ENCODE data around the gene FBXW7.
A peak's percentile ranks its signal among the peaks of the same experiment; 100 is the strongest.
"Not testable (repeated sequence)": the region's sequence is repeated elsewhere in the genome, so short reads cannot be mapped to it uniquely, and the experiment has no call there.

The FBXW7 gene

GRCh38 chr4:152545088-152545487 is 9.2 kb upstream of the FBXW7 start:
- TF ChIP-seq CTCF (conservative IDR thresholded peaks at IDR 0.05), result no peak
- no peak for TF ChIP-seq ZFX (IDR thresholded peaks at IDR 0.05)
- H3K27ac ChIP-seq, result no peak overlapping the region

DNA sequence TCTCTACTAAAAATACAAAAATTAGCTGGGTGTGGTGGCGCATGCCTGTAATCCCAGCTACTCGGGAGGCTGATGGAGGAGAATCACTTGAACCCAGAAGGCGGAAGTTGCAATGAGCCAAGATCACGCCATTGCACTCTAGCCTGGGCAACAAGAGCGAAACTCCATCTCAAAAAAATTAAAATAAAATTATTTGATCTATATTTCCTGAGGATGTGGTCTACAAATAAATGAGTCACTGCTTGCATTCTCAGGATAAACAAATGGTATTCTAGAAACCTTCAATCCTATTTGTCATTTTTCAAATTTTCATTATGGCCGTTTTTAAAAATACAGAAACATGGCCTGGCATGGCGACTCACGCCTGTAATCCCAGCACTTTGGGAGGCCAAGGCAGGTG is 8.6 kb upstream of the FBXW7 start:
- not testable (repeated sequence) for H3K27ac ChIP-seq

DNA sequence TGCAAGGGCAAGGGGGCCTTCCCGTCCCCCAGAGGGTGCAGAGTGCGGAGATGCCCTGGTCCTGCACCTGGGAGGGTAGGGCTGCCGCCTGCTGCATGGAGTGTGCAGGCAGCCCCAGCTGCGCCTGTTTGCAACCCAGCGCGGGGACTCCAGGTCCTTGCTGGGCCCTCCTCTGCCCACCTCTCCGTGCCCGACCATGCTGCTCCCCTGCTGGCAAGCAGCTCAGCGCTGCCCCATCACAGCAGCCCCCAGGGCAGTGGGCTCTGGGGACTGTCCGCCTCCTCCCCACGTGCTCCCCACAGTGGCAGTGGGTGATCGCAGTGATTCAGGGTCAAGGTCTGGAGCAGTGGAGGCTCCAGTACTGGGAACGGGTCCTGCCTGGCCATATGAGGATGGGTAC is 5.0 kb upstream of the FBXW7 start:
- no peak for TF ChIP-seq CTCF (conservative IDR thresholded peaks at IDR 0.05)
- no peak for TF ChIP-seq ZFX (IDR thresholded peaks at IDR 0.05)
- H3K27ac ChIP-seq, result no peak overlapping the region

DNA sequence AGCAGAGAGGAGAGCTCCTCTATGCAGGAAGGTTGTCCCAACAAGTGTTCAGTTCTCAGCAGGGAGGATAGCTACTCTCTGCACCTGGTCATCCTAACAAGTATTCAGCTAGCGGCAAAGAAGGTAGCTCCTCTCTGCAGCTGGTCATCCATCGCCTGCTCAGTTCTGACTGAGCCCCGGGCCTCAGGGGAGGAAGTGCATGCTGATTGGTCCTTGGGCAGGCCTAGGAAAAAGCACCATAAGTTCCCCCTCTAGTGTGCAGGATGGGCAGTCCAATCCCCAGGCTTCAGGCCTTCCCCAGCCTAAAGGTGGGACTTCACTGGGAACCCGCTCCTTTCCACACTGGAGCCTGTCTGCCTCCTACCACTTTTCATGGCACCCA is 4.4 kb upstream of the FBXW7 start:
- no peak for TF ChIP-seq ZFX (IDR thresholded peaks at IDR 0.05)
- TF ChIP-seq CTCF (conservative IDR thresholded peaks at IDR 0.05), result no peak
- no peak overlapping the region for H3K27ac ChIP-seq

DNA sequence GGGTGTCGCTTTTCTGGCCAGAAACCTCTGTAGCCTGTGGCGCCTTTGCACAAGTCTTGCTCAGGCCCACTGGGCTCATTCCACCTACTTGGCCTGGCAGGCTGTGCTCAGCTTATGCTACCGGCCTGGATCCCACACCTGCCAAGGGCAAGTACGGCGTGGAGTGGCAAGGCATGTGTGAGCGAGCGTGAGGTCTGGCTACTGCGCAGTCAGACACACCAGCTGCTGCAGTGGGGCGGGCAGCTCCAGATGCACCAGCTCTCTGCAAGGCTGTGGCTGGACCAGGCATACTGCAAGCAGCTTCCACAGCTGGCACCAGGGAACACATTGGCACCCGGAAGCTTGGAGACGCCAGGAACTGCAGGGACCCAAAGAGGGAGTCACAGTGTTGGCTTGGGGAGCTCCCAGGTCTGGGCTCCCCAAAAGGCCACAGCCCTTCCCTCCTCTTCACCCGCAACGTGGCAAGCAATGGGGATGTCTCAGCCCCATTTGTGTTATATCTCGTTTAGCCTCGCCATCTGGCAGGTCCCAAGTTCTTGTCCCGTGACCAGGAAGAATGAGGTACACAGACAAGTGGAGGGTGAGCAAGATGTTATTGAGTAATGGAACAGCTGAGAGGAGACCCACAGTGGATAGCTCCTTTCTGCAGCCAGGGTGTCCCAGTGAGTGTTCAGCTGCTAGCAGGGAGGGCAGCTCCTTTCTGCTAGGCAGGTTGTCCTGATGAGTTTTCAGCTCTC is 3.8 kb upstream of the FBXW7 start:
- no peak overlapping the region for H3K27ac ChIP-seq
- no peak for TF ChIP-seq ZFX (IDR thresholded peaks at IDR 0.05)
- no peak for TF ChIP-seq CTCF (conservative IDR thresholded peaks at IDR 0.05)

GRCh38 chr4:152537881-152538280 is 2.0 kb upstream of the FBXW7 start:
- no peak for TF ChIP-seq CTCF (conservative IDR thresholded peaks at IDR 0.05)
- TF ChIP-seq ZFX (IDR thresholded peaks at IDR 0.05), result no peak
- H3K27ac ChIP-seq, result no peak overlapping the region

DNA sequence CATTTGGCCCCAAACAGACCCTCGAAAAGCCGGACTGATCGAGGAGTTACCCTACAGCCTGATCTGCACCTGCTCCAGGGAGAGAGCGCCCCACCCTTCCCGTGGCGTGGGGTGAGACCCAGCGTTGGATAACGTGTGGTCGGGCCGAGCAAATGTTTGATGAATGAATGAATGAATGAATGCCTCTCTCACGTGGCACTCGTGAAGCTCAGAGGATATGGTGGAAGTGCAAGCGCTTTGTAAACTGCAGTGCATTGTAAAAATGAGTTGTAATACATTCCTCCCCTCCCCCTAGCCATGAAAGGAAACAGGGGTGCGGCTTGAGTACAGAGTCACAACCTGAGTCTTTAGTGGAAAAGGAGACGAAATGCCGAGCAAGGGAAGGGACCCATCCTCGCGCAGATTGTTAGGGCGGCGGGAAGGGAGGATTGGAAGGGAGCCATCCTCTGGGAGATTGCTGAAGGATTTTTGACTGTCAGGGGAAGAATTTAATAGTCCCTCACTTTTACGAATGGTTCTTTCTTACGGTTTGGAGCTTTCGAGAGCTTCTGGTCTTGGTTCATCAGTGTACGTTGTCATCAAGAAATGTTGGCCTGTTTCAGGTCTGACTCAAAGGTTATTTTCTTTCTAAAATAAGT is 772 bp upstream of the FBXW7 start:
- no peak for TF ChIP-seq CTCF (conservative IDR thresholded peaks at IDR 0.05)
- TF ChIP-seq ZFX (IDR thresholded peaks at IDR 0.05), result 0 out of 2 replicates have a peak, but pooled peaks have one; percentile 4
- H3K27ac ChIP-seq, result peak overlapping the region; percentile 88

Data from C4-2B (cell line).